ENCODE data around the gene HOXB3. TPM values are rescaled to one million over a fixed set of nuclear protein-coding genes. Genes with fewer than 3 reads are reported as not detected.

The HOXB3 gene
- polyA plus RNA-seq, 1 donor from 2014 or later, result not detected

DNA sequence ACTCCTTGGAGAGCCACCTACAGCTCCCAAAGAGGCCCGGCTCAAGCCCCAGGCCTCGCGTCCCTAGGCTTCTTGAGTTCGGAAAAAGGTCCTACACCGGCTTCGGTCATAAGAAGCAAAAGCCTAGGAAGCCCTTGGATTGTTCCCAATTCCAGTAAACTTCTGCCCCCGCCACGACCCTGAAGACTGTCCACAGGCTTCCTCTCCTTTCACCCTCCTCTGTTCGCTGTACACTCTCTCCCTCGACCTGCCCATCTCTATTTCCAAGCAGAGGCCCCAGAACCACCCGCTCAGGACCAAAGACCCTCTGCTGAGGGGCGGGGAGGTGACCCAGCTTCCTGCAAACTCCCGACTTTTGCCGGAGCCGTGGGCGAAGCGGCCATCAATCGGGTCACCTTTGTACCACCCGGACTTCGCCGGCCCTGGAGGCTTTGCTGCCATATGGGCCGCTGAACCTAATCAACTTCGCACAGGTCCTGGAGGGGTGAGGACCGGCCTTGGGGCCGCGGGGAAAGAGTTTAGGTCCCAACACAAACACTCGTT lies 47.9 kb downstream of the HOXB3 start:
- H2AFZ ChIP-seq (ENCODE audit: low read depth, low read length), result no peak overlapping the region
- H4K20me1 ChIP-seq (ENCODE audit: insufficient read depth), result no peaks in the 10 kb centered on the region
- TF ChIP-seq EZH2 (IDR thresholded peaks at IDR 0.05; ENCODE audit: borderline replicate concordance, insufficient read depth, low read length, poor library complexity, severe bottlenecking) (peak; percentile 86), SMC3 (conservative IDR thresholded peaks at IDR 0.05; ENCODE audit: poor library complexity) (no peak)
- H3K9me3 ChIP-seq (ENCODE audit: low read length), result no peaks in the 10 kb centered on the region
- no peaks in the 10 kb centered on the region for H3K79me2 ChIP-seq (replicated peaks; ENCODE audit: insufficient read depth, low read length)
- H3K9ac ChIP-seq (ENCODE audit: low read length), result no peak overlapping the region
- no peak overlapping the region for H3K27ac ChIP-seq (ENCODE audit: low read length)
- no peak overlapping the region for H3K4me2 ChIP-seq (ENCODE audit: low read length)
- H3K36me3 ChIP-seq (ENCODE audit: insufficient read depth, low read length), result no peaks in the 10 kb centered on the region
- H3K9me2 ChIP-seq (ENCODE audit: insufficient read depth, low read length), result no peaks in the 10 kb centered on the region
- H3F3A ChIP-seq (ENCODE audit: insufficient read depth, low read length, poor library complexity, severe bottlenecking), result no peaks in the 10 kb centered on the region
- peak overlapping the region; percentile 49 for H3K4me3 ChIP-seq (ENCODE audit: low read length)
- peaks cover 99% of the 10 kb centered on the region for H3K27me3 ChIP-seq (ENCODE audit: insufficient read depth, low read depth, low read length)

DNA sequence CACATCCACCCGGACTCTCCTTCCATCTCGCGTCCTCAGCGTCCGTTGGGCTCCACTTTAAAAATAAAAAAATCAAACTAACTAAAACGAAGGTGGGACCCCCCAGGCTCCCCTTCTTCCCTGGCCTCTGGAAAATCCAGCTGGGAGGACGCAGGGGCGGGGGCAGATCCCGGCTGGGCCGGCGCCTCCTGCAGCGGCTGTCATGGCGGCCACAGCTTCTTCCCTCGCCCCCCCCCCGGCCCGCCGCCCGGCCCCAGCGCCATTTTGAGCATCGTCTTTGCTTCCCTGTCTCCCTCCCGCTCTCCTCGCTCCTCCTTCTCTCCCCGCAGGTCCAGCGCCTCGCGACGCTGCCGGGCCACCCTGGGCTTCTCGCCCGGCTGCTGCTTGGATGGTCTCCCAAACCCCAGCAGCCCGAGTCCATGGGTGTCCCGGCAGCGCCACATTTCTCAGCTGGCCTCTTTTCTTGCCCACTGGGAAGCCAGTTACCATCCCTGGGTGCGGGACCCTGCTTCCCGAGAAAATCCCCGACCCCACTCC lies 48.4 kb downstream of the HOXB3 start:
- no peak overlapping the region for H3K9ac ChIP-seq (ENCODE audit: low read length)
- H3K27me3 ChIP-seq (ENCODE audit: insufficient read depth, low read depth, low read length), result peaks cover 99% of the 10 kb centered on the region
- H3K9me3 ChIP-seq (ENCODE audit: low read length), result no peaks in the 10 kb centered on the region
- no peak overlapping the region for H3K4me2 ChIP-seq (ENCODE audit: low read length)
- peak overlapping the region; percentile 49 for H3K4me3 ChIP-seq (ENCODE audit: low read length)
- no peak overlapping the region for H2AFZ ChIP-seq (ENCODE audit: low read depth, low read length)
- H3F3A ChIP-seq (ENCODE audit: insufficient read depth, low read length, poor library complexity, severe bottlenecking), result no peaks in the 10 kb centered on the region
- H3K36me3 ChIP-seq (ENCODE audit: insufficient read depth, low read length), result no peaks in the 10 kb centered on the region
- H3K27ac ChIP-seq (ENCODE audit: low read length), result no peak overlapping the region
- H4K20me1 ChIP-seq (ENCODE audit: insufficient read depth), result no peaks in the 10 kb centered on the region
- H3K79me2 ChIP-seq (replicated peaks; ENCODE audit: insufficient read depth, low read length), result no peaks in the 10 kb centered on the region
- TF ChIP-seq, protein P1, sequence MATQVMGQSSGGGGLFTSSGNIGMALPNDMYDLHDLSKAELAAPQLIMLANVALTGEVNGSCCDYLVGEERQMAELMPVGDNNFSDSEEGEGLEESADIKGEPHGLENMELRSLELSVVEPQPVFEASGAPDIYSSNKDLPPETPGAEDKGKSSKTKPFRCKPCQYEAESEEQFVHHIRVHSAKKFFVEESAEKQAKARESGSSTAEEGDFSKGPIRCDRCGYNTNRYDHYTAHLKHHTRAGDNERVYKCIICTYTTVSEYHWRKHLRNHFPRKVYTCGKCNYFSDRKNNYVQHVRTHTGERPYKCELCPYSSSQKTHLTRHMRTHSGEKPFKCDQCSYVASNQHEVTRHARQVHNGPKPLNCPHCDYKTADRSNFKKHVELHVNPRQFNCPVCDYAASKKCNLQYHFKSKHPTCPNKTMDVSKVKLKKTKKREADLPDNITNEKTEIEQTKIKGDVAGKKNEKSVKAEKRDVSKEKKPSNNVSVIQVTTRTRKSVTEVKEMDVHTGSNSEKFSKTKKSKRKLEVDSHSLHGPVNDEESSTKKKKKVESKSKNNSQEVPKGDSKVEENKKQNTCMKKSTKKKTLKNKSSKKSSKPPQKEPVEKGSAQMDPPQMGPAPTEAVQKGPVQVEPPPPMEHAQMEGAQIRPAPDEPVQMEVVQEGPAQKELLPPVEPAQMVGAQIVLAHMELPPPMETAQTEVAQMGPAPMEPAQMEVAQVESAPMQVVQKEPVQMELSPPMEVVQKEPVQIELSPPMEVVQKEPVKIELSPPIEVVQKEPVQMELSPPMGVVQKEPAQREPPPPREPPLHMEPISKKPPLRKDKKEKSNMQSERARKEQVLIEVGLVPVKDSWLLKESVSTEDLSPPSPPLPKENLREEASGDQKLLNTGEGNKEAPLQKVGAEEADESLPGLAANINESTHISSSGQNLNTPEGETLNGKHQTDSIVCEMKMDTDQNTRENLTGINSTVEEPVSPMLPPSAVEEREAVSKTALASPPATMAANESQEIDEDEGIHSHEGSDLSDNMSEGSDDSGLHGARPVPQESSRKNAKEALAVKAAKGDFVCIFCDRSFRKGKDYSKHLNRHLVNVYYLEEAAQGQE (IDR thresholded peaks at IDR 0.05; ENCODE audit: borderline replicate concordance), result no peak
- TF ChIP-seq EZH2 (IDR thresholded peaks at IDR 0.05; ENCODE audit: borderline replicate concordance, insufficient read depth, low read length, poor library complexity, severe bottlenecking) (no peak), TAF1 (IDR thresholded peaks at IDR 0.05; ENCODE audit: low read depth) (no peak), EP300 (conservative IDR thresholded peaks at IDR 0.05; ENCODE audit: poor library complexity, severe bottlenecking) (no peak), POLR2AphosphoS5 (IDR thresholded peaks at IDR 0.05) (no peak), MXI1 (conservative IDR thresholded peaks at IDR 0.05; ENCODE audit: poor library complexity, severe bottlenecking) (no peak), SMC3 (conservative IDR thresholded peaks at IDR 0.05; ENCODE audit: poor library complexity) (no peak)
- TF ChIP-seq, protein P2, sequence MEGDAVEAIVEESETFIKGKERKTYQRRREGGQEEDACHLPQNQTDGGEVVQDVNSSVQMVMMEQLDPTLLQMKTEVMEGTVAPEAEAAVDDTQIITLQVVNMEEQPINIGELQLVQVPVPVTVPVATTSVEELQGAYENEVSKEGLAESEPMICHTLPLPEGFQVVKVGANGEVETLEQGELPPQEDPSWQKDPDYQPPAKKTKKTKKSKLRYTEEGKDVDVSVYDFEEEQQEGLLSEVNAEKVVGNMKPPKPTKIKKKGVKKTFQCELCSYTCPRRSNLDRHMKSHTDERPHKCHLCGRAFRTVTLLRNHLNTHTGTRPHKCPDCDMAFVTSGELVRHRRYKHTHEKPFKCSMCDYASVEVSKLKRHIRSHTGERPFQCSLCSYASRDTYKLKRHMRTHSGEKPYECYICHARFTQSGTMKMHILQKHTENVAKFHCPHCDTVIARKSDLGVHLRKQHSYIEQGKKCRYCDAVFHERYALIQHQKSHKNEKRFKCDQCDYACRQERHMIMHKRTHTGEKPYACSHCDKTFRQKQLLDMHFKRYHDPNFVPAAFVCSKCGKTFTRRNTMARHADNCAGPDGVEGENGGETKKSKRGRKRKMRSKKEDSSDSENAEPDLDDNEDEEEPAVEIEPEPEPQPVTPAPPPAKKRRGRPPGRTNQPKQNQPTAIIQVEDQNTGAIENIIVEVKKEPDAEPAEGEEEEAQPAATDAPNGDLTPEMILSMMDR (IDR thresholded peaks at IDR 0.05; ENCODE audit: poor library complexity, severe bottlenecking), result no peak
- no peaks in the 10 kb centered on the region for H3K9me2 ChIP-seq (ENCODE audit: insufficient read depth, low read length)

All from neural cell (in vitro differentiated cells).